ENCODE data around the gene FASTKD2. TPM values are rescaled to one million over a fixed set of nuclear protein-coding genes. Genes with fewer than 3 reads are reported as not detected.

FASTKD2 gene
- total and polyA plus RNA-seq, 2 of the 4 experiments (the other 2 are of a cell fraction): 17.6 to 50.4 TPM

GRCh38 chr2:206790311-206790935, 25.0 kb downstream of the FASTKD2 start:
- BruUV-seq (replicated peaks): no TSS peak
- H2BK120ac ChIP-seq (ENCODE audit: low read depth, low read length): no peak overlapping the region
- no peak overlapping the region for H2AFZ ChIP-seq (replicated peaks; ENCODE audit: low read length, poor library complexity)
- ChIA-PET POLR2A (ENCODE audit: unreplicated experiment) (interaction anchor here (0.6 kb wide), 1 partner anchor 141 kb away, joined by 3 read pairs; no protein-coding TSS in a partner anchor), CTCF (interaction anchor here (2.4 kb wide), 1 partner anchor 10 kb away, joined by 15 read pairs; no protein-coding TSS in a partner anchor)
- peaks cover 1% of the 10 kb centered on the region; the same call in 1 of the 2 replicates for H3K4me1 ChIP-seq (ENCODE audit: control insufficient read depth, insufficient read depth, low read length)
- H4K91ac ChIP-seq (ENCODE audit: insufficient read depth, low read depth, low read length): no peak overlapping the region
- ATAC-seq (ENCODE audit: low read depth): peak; percentile 79
- no peak overlapping the region for H4K5ac ChIP-seq (ENCODE audit: low read depth, low read length)
- no peak overlapping the region for H2BK15ac ChIP-seq (ENCODE audit: low read depth, low read length)
- no peak overlapping the region for H3K9ac ChIP-seq (ENCODE audit: low read depth, low read length)
- H3K18ac ChIP-seq (ENCODE audit: low read depth, low read length): no peak overlapping the region
- peaks cover 16% of the 10 kb centered on the region for H3K36me3 ChIP-seq (ENCODE audit: control insufficient read depth, insufficient read depth, low read length)
- no peak overlapping the region for H2AK5ac ChIP-seq (ENCODE audit: low read depth, low read length)
- no peak overlapping the region for H3K4ac ChIP-seq (ENCODE audit: low read depth, low read length)
- H3K79me1 ChIP-seq (ENCODE audit: low read depth in 1 of 2, low read length in 2 of 2): peaks cover 3% of the 10 kb centered on the region in 2 experiments; a peak in 1 of 4 replicates
- dilution Hi-C loops (cut with HindIII; ENCODE audit: low sequenced_read_pairs, unreplicated experiment) (no loop called here), intact Hi-C loops (cut with micrococcal nuclease) (loop anchor here (10.0 kb wide), 1 partner anchor 264 kb away; no protein-coding TSS in a partner anchor), in situ Hi-C loops (cut with MboI; ENCODE audit: low sequenced_read_pairs) (loop anchor here (25.0 kb wide), 1 partner anchor 947 kb away; no protein-coding TSS in a partner anchor)
- no peaks in the 10 kb centered on the region for H4K20me1 ChIP-seq (ENCODE audit: insufficient read depth, low read length)
- no peak overlapping the region for H3K4me3 ChIP-seq (ENCODE audit: insufficient read depth, low read depth, low read length)
- peak overlapping the region; percentile 7 for H2BK5ac ChIP-seq (ENCODE audit: low read depth, low read length, poor library complexity, severe bottlenecking)
- no peaks in the 10 kb centered on the region for H3K27me3 ChIP-seq (ENCODE audit: control insufficient read depth, insufficient read depth, low read length)
- H3K23ac ChIP-seq (ENCODE audit: low read depth, low read length): no peak overlapping the region
- H3K56ac ChIP-seq (ENCODE audit: extremely low read depth, insufficient read depth, low read length): no peak overlapping the region
- no peak overlapping the region for H3K27ac ChIP-seq (ENCODE audit: insufficient read depth, low read length)
- H4K8ac ChIP-seq (ENCODE audit: low read depth in 2 of 2, low read length in 2 of 2): no peak overlapping the region
- 60% methylated on average over 1 of the region's 3 CpGs; no CpG with 5 or more reads in 1 of the 2 experiments for WGBS, 2 experiments (ENCODE audit: extremely low coverage in 2 of 2, insufficient read length in 1 of 2)
- H2AK9ac ChIP-seq (replicated peaks; ENCODE audit: low read depth, low read length, poor library complexity): no peak overlapping the region
- H3K14ac ChIP-seq (replicated peaks; ENCODE audit: low read depth, low read length): no peak overlapping the region
- 0 out of 2 replicates have a peak, but pooled peaks cover 3% of the 10 kb centered on the region for H3K9me1 ChIP-seq (ENCODE audit: insufficient read depth, low read length)
- peak overlapping the region; percentile 10; the same call in 1 of the 2 replicates for H3K4me2 ChIP-seq (ENCODE audit: low read depth, low read length)
- no peak overlapping the region for H2BK20ac ChIP-seq (ENCODE audit: low read depth, low read length)
- H3K9me3 ChIP-seq (ENCODE audit: control insufficient read depth, insufficient read depth, low read length): no peaks in the 10 kb centered on the region
- DNase-seq: peak; percentile 20
- TF ChIP-seq RFX5 (IDR thresholded peaks at IDR 0.05; ENCODE audit: low read depth, low read length) (no peak), CHD1 (IDR thresholded peaks at IDR 0.05; ENCODE audit: low read depth, low read length) (no peak), POLR2A (IDR thresholded peaks at IDR 0.05; ENCODE audit: low read depth, low read length) (no peak), MAFK (IDR thresholded peaks at IDR 0.05; ENCODE audit: low read depth, low read length) (no peak), CEBPB (IDR thresholded peaks at IDR 0.05; ENCODE audit: low read depth, low read length) (no peak), RCOR1 (IDR thresholded peaks at IDR 0.05; ENCODE audit: insufficient replicate concordance, low read length) (no peak), MAZ (IDR thresholded peaks at IDR 0.05; ENCODE audit: borderline replicate concordance, low read depth, low read length) (no peak), NFE2L2 (IDR thresholded peaks at IDR 0.05; ENCODE audit: low read depth, low read length) (no peak), BHLHE40 (IDR thresholded peaks at IDR 0.05; ENCODE audit: low read depth, low read length) (no peak), RAD21 (IDR thresholded peaks at IDR 0.05; ENCODE audit: low read length) (no peak), MXI1 (IDR thresholded peaks at IDR 0.05; ENCODE audit: borderline replicate concordance, low read depth, low read length) (no peak), SMC3 (IDR thresholded peaks at IDR 0.05; ENCODE audit: low read depth, low read length) (no peak), FOS (IDR thresholded peaks at IDR 0.05; ENCODE audit: low read depth, low read length) (no peak), USF2 (IDR thresholded peaks at IDR 0.05; ENCODE audit: low read depth, low read length) (no peak), ELK1 (IDR thresholded peaks at IDR 0.05; ENCODE audit: borderline replicate concordance, low read depth, low read length) (no peak)
